Body of pancreas (tissue), 4 donors: ENCODE data around the gene BAG3. TPM values are rescaled to one million over a fixed set of nuclear protein-coding genes. Genes with fewer than 3 reads are reported as not detected.

Source experiments
- ATAC-seq: fragments of 150-250 bp; one replicate; pipeline ENCODE4 v1.9.1; 2016
- DNase-seq, 4 donors: peaks; one replicate each; pipeline ENCODE4 v3.0.0-alpha.2; 2019
- H3K27ac ChIP-seq, 4 donors: fragments of 200-600 bp; sonication (generic); 1 replicate in 3 of 4; 2 replicates in 1 of 4; pipeline versions ENCODE4 v1.5.1 to v1.6.1; 2016 to 2019; ENCODE audit warnings: mild to moderate bottlenecking in 1 of 4, mixed read lengths in 1 of 4, moderate library complexity in 1 of 4
- H3K27me3 ChIP-seq, 2 donors: fragments of 200-600 bp; sonication (generic); one replicate each; pipeline ENCODE4 v1.6.0; 2016; ENCODE audit warnings: mild to moderate bottlenecking in 1 of 2
- H3K36me3 ChIP-seq, 2 donors: fragments of 200-600 bp; sonication (generic); replicated peaks in 1 of 2; 2 replicates each; pipeline ENCODE4 v1.5.1; 2016; ENCODE audit warnings: low read depth in 2 of 2; ENCODE audit not compliant: insufficient read depth in 1 of 2
- H3K4me1 ChIP-seq: fragments of 200-600 bp; sonication (generic); one replicate; pipeline ENCODE4 v1.6.0; 2016
- H3K4me3 ChIP-seq, 2 donors: fragments of 200-600 bp; sonication (generic); 1 replicate in 1 of 2; 2 replicates in 1 of 2; pipeline ENCODE4 v1.5.1; 2016 to 2019
- H3K9me3 ChIP-seq, 3 donors: fragments of 200-600 bp; sonication (generic); 1 replicate in 2 of 3; 2 replicates in 1 of 3; pipeline ENCODE4 v1.5.1; 2016
- CTCF ChIP-seq, 7 experiments: fragments of 450-650 bp in 4 of 7; fragments of 200-600 bp in 3 of 7; sonication (generic) in 3 of 7; IDR thresholded peaks; one replicate each; pipeline ENCODE4 v1.5.1; 2016 to 2019; ENCODE audit warnings: antibody characterized with exemption in 7 of 7
- POLR2A ChIP-seq, 3 donors: fragments of 450-650 bp; IDR thresholded peaks; one replicate each; pipeline ENCODE4 v1.6.1; 2016; ENCODE audit warnings: antibody characterized with exemption in 3 of 3, mild to moderate bottlenecking in 2 of 3
- WGBS, 2 donors: methylation state at CpG; one replicate each; pipeline ENCODE4 v1.1.5; 2017; 5-methylcytosine and 5-hydroxymethylcytosine counted together
- intact Hi-C: fragments of 100-400 bp; cut with DNase I; formaldehyde crosslinking; loops from one replicate; pipeline ENCODE4 v1.15.1; 2023
- total RNA-seq, 2 donors: library from RNA; depleted of rRNA; stranded (reverse); fragments of >200 nt; gene quantifications; one replicate each; pipeline ENCODE4 v1.1.0, GENCODE V29; 2016

The BAG3 gene
- total RNA-seq, 2 donors from 2014 or later = 11.9 to 17.5 TPM

DNA sequence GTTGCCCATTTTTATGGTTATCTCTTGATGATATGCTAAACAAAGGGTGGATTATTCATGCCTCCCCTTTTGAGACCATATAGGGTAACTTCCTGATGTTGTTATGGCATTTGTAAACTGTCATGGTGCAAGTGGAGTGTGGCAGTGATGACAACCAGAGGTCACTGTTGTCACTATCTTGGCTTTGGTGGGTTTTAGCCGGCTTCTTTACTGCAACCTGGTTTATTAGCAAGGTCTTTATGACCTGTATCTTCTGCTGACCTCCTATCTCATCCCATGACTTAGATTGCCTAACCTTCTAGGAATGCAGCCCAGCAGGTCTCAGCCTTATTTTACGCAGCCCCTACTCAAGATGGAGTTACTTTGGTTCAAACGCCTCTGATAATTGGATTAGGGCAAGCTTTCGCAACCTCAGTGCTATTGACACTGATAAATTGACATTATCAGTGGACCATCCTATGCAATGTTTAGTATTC is 36.9 kb downstream of the BAG3 start:
- Histone ChIP-seq H3K36me3 (no peaks in the 10 kb centered on the region), H3K27ac (no peak overlapping the region), H3K9me3 (no peaks in the 10 kb centered on the region), H3K27me3 (no peaks in the 10 kb centered on the region), H3K4me1 (no peaks in the 10 kb centered on the region), H3K4me3 (no peak overlapping the region)
- TF ChIP-seq POLR2A (IDR thresholded peaks at IDR 0.05) = no peak
- no peak for TF ChIP-seq CTCF (IDR thresholded peaks at IDR 0.05)
- ATAC-seq (no peak), DNase-seq (no peak)
- WGBS, 2 donors = 74 to 82% methylated on average over 4 of the region's 4 CpGs
- intact Hi-C loops = no loop called here

GRCh38 chr10:119689016-119689580 is 37.9 kb downstream of the BAG3 start:
- H3K9me3 ChIP-seq = no peaks in the 10 kb centered on the region
- DNase-seq (no peak), ATAC-seq (no peak)
- intact Hi-C loops = no loop called here
- no peak overlapping the region for H3K4me3 ChIP-seq
- no peak overlapping the region for H3K27ac ChIP-seq
- no peaks in the 10 kb centered on the region for H3K4me1 ChIP-seq
- TF ChIP-seq CTCF (IDR thresholded peaks at IDR 0.05) (no peak), POLR2A (IDR thresholded peaks at IDR 0.05) (no peak)
- 78 to 84% methylated on average over 6 of the region's 6 CpGs for WGBS, 2 donors
- no peaks in the 10 kb centered on the region for H3K27me3 ChIP-seq
- no peaks in the 10 kb centered on the region for H3K36me3 ChIP-seq

DNA sequence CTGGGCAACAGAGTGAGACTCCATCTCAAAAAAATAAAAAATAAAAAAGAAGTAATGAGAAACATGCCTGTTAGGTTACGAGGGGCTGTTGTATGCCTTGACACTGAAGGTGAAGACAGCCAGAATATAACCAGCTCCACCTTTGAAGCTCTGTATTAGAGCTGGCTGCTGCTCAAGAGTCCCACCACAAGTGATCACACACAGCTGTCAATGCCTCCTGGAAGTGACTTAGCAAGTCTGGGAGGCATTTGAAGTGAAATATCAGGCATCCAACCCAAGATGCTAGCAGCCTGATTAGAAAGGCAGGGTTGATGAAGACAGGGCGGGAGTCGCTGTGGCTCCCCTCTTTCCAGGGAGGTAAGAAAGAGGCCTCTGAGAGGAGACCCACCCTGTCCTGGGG is 40.5 kb downstream of the BAG3 start:
- ATAC-seq = no peak
- 68 to 86% methylated on average over 3 of the region's 3 CpGs for WGBS, 2 donors
- Histone ChIP-seq H3K9me3 (no peaks in the 10 kb centered on the region), H3K27me3 (no peaks in the 10 kb centered on the region), H3K4me1 (no peaks in the 10 kb centered on the region), H3K4me3 (no peak overlapping the region), H3K27ac (no peak overlapping the region), H3K36me3 (no peaks in the 10 kb centered on the region)
- TF ChIP-seq CTCF (IDR thresholded peaks at IDR 0.05) (no peak), POLR2A (IDR thresholded peaks at IDR 0.05) (no peak)
- no peak for DNase-seq
- intact Hi-C loops = no loop called here

DNA sequence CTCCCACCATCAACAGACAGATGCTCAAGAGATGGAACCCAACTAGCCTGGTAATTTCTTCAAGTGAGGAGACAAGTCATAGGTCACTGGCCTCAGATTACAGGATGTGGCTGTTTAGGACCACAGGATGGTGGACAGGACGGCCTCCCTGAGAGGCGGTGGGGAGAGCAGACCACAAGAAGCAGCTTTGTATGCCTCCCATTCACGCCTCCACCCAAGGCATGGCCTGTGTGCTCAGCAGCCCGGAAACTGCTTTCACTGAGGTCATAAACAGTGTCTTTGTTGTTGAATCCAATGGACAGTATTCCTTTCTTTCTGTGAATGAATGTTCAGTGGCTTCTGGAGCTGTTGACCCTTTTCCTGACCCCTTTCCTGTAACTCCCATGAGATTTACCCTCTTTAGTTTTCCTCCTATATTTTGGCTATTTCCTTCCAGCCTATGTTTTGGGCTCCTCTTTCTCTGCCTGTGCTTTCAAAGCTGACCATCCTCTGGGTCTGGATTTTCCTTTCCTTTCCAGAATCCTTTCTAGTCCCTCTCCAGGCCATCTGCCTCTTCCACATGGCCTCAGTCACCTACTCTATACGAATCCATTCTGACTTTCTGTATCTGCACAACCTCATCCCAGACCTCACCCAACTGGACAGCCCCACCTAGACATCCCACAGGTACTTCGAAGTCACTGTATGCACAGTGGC is 42.2 kb downstream of the BAG3 start:
- no peaks in the 10 kb centered on the region for H3K4me1 ChIP-seq
- DNase-seq = no peak
- H3K27me3 ChIP-seq = no peaks in the 10 kb centered on the region
- no peak overlapping the region for H3K27ac ChIP-seq
- intact Hi-C loops = no loop called here
- ATAC-seq = no peak
- H3K36me3 ChIP-seq = no peaks in the 10 kb centered on the region
- no peak overlapping the region for H3K4me3 ChIP-seq
- 66 to 73% methylated on average over 6 of the region's 6 CpGs for WGBS, 2 donors
- H3K9me3 ChIP-seq = no peaks in the 10 kb centered on the region
- TF ChIP-seq CTCF (IDR thresholded peaks at IDR 0.05) (no peak), POLR2A (IDR thresholded peaks at IDR 0.05) (no peak)

DNA sequence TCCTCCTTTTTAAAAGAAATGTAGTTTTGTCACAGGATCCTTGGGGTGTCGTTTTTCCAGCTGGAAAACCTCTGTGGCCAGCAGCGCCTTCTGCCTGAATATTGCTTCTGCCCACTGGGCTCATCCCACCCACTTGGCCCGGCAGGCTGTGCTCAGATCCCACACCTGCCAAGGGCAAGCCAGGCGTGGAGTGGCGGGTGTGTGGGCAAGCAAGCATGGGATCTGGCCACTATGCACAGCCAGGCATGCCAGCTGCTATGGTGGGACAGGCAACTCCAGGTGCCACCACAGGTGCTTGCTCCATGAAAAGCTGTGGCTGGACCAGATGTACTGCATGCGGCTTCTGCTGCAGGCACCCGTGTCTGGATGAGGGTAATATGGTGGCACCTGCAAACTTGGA is 43.4 kb downstream of the BAG3 start:
- ATAC-seq (no peak), DNase-seq (no peak)
- intact Hi-C loops = no loop called here
- Histone ChIP-seq H3K4me3 (no peak overlapping the region), H3K27ac (no peak overlapping the region), H3K36me3 (no peaks in the 10 kb centered on the region), H3K4me1 (no peaks in the 10 kb centered on the region), H3K9me3 (no peaks in the 10 kb centered on the region), H3K27me3 (no peaks in the 10 kb centered on the region)
- 59 to 71% methylated on average over 2 to 6 of the region's 7 CpGs for WGBS, 2 donors
- TF ChIP-seq POLR2A (IDR thresholded peaks at IDR 0.05) = no peak
